Endometrial microvascular endothelial cells (primary cell): ENCODE data around the gene GSTM5. TPM values are rescaled to one million over a fixed set of nuclear protein-coding genes. Genes with fewer than 3 reads are reported as not detected.
"Not testable (repeated sequence)": the region's sequence is repeated elsewhere in the genome, so short reads cannot be mapped to it uniquely, and the experiment has no call there.

Source experiments
- in situ Hi-C: cut with HindIII; loops from 2 replicates; pipeline ENCODE4 v1.10.0; 2017; ENCODE audit warnings: low sequenced_read_pairs, low pct_unique_long_range_greater_than_20kb; ENCODE audit errors: inconsistent ontology term
- total RNA-seq: library from RNA; depleted of rRNA; stranded (reverse); fragments of >200 nt; gene quantifications from one replicate; pipeline ENCODE4 v1.2.3, GENCODE V29; 2015; ENCODE audit errors: inconsistent ontology term

The GSTM5 gene
- total RNA-seq, 1 donor from 2014 or later: not detected

GRCh38 chr1:109756325-109756724 is 44.3 kb downstream of the GSTM5 start:
- in situ Hi-C loops: not testable (repeated sequence)

DNA sequence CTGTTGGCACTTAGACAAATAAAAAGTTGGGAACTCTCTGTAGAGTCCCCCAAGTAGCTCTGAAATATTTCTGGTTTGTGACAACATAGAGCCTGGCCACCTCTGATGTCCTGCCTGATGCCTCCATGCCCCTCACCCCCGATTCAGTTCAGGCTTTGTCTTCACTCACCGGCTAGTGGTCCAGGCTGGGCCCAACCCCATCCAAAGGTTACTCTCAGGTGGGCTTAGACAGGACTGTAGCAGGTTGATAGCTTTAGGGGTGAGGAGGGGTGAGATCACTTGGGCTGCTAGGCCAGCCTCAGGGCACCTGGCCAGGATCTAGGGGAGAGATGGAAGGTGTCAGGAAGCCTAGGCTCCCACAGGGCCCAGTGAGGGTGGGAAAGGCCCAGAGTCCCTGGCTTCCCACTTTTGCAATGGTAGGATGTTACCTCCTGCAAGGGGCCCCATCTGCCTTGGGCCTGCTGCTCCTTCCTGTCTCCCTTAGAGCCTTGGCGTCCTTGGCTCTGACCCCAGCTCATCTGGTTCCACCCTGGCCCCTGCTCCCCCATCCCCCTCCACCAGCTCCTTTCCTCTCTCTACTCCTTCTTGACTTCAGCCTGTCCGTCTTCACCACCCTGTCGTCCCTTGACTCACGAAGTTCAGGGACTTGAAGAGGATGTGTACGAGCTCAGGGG is 44.9 kb downstream of the GSTM5 start:
- in situ Hi-C loops: no loop called here

DNA sequence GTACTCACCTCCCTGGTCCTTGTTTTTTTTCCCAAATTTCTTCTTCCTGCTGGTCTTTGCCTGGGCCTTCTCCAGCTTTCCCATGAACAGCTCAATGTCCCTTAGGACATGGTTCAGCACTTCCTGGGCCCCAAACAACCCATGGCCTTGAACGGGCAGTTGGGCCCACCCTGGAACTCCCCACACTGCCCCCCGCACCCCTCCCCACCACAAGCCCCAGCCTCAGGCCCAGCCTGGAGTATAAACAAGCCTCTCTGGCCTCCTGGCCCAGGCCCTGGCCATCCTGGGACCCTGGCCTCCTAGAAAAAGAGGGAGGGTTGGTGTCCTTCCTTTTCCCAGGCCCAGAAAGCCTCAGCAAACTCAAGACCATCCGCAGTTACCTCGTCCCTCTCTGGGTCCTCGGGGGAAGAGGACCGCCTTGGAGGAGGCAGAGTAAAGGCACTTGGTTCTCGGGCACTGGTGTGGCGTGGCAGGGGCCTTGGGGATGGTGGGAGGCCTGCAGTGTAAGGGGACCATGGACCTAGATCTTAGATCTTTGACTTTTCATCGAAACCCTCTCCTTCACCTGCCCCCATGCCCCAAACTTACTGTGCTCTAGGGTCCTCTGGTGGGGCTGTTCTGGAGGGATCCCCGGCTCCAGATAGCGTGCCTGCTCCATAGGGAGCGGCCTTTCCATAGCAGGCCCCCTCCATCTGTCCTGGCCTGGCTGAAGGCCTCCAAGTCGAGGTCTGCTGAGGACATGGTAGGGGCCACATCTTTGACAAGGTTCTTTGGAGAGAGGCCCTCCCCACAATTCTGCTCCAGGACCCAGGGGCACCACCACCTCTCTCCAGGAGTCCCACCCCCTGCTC is 46.1 kb downstream of the GSTM5 start:
- in situ Hi-C loops: no loop called here

- in situ Hi-C loops: loop anchor here (10.0 kb wide), 1 partner anchor 115 kb away; no protein-coding TSS in a partner anchor
Measured at GRCh38 chr1:109759513-109760334, 47.7 kb downstream of the GSTM5 start.

GRCh38 chr1:109760581-109761226 is 48.7 kb downstream of the GSTM5 start:
- in situ Hi-C loops: loop anchor here (10.0 kb wide), 1 partner anchor 116 kb away; no protein-coding TSS in a partner anchor

DNA sequence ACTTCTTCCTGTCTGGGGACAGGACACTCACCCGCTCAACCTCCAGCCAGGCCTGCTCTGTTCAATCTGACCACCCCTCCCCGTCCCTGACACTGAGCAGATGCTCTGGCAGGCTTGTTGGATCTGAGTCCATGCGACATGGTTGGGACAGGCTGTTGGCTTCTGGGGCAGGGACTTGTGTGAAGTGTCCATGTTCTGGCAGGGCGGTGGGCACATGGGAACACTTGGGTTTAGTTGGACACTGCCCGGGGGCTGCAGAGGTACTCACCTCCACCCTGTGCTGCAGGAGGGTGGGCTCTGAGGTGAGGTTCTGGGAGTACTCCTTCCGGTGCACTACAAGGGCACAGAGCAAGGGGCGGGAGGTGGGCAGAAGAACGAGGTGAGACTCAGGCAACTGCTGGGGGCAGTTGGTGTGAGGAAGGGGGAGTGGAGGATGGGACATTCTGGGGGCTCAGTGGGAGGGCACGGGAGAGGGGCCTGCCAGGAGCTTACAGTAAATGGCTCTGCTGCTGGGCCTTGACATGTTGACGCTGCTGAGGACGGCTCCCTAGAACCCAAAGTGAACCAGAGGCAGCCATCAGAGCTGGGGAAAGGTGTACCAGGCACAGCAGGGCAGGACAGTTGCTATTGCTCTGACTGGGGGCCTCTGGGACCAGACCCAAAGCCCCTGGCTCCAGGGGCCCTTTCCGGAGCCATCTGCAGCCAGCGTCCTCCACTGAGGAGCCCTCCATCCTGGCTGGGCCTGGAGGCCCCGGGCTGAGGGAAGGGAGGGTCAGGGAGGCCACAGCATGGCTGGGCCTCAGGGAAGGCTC is 49.4 kb downstream of the GSTM5 start:
- in situ Hi-C loops: loop anchor here (10.0 kb wide), 1 partner anchor 117 kb away; no protein-coding TSS in a partner anchor

DNA sequence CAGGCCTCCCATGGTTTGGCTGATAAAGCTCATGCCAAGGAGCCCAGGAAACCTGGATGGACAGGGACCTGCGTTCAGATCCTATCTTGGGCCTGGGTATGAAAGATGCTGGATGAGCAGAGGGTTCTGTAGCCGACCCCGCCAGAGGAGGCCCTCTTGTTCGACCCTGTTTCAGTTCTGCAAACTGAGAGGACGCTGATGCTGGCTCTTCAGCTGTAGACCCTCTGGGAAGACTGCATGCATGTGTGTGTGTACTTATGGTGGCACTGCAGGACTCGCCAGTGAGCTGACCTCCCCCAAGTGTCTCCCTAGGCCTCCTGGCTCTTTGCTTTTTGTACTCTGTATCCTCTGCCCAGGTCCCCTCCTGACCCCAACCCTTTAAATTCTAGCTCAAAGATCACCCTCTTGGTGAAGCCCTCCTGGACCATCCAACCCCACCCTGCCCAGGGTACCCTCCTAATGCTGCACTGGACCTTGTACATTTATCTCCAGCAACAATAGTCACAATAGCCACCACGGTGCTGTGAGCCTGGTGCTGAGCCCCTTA is 50.1 kb downstream of the GSTM5 start:
- in situ Hi-C loops: loop anchor here (10.0 kb wide), 1 partner anchor 117 kb away; no protein-coding TSS in a partner anchor

DNA sequence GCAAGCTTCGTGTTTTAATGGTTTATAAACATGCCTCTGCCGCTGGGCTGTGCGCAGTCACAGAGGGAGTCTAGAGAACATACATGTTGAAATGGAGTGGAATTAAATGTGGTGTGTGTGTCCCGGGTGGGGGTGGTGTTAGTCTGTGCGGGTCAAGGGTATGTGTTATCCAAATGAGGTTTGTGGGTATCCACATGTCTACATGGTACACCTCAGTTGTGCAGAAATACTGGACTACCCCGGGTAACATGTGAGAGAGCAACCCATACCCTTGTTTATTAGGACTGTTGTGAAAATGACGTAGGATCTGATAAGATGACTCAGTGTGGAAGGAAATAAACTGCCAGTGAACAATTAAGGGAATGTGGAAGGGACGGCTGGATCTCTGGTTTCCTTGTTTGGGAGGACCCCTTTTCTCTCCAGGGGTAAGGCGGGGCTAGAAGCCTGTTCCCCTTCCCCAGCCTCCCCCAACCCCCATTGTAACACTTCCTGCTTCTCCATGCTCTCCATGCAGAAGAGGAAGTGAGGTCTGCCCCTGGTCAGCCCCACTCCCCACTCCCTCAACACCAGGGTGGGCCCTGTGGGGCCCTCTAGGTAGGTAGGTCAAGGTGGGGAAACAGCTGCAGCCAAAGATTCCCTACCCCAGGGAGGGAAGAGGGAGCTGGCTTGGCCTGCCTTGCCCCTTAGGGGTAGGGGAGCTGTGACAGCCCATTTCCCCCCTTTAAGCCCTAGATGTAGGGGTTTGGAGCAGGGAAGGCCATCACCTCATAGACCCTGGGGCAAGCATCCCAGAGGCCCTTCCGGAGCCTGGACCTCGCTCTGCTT is 51.0 kb downstream of the GSTM5 start:
- in situ Hi-C loops: loop anchor here (10.0 kb wide), 1 partner anchor 118 kb away; no protein-coding TSS in a partner anchor

GRCh38 chr1:109763646-109764415 is 51.8 kb downstream of the GSTM5 start, which contains the start of gene EPS8L3:
EPS8L3 (minus strand) TSS chr1:109763923; CDS start chr1:109761749, 2,174 bp downstream.
- in situ Hi-C loops: loop anchor here (10.0 kb wide), 1 partner anchor 119 kb away; no protein-coding TSS in a partner anchor

- in situ Hi-C loops: loop anchor here (10.0 kb wide), 1 partner anchor 120 kb away; no protein-coding TSS in a partner anchor
Measured at GRCh38 chr1:109764561-109765482, 52.8 kb downstream of the GSTM5 start.

- in situ Hi-C loops: loop anchor here (10.0 kb wide), 1 partner anchor 121 kb away; no protein-coding TSS in a partner anchor
Measured at GRCh38 chr1:109765483-109765815, 53.4 kb downstream of the GSTM5 start.

GRCh38 chr1:109765896-109766615 is 54.0 kb downstream of the GSTM5 start:
- in situ Hi-C loops: loop anchor here (10.0 kb wide), 1 partner anchor 121 kb away; no protein-coding TSS in a partner anchor

DNA sequence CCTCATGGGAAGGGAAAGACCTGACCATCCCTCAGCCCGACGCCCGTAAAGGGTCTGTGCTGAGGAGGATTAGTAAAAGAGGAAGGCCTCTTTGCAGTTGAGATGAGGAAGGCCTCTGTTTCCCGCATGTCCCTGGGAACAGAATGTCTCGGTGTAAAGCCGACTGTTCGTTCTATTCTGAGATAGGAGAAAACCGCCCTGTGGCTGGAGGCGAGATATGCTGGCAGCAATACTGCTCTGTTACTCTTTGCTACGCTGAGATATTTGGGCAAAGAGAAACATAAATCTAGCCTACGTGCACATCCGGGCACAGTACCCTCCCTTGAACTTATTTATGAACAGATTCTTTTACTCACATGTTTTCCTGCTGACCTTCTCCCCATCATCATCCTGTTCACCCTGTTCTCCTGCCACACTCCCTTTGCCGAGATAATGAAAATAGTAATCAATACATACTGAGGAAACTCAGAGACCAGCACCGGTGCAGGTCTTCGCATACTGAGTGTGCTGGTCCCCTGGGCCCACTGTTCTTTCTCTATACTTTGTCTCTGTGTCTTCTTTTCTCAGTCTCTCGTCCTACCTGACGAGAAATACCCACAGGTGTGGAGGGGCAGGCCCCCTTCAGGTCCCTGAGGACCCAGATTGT is 55.1 kb downstream of the GSTM5 start:
- in situ Hi-C loops: loop anchor here (10.0 kb wide), 1 partner anchor 122 kb away; no protein-coding TSS in a partner anchor
